Thyroid gland (tissue), 4 donors: ENCODE data around the gene ASH1L.

ENCODE experiments used
- CTCF ChIP-seq, 6 experiments: fragments of 200-600 bp in 3 of 6; fragments of 450-650 bp in 3 of 6; sonication (generic) in 3 of 6; IDR thresholded peaks; one replicate each; pipeline ENCODE4 v1.5.1; 2016 to 2019; ENCODE audit warnings: antibody characterized with exemption in 6 of 6, mild to moderate bottlenecking in 2 of 6, inconsistent platforms in 1 of 6, moderate library complexity in 1 of 6
- POLR2A ChIP-seq, 2 donors: fragments of 450-650 bp; IDR thresholded peaks; one replicate each; pipeline ENCODE4 v1.6.1; 2017; ENCODE audit warnings: antibody characterized with exemption in 2 of 2, mild to moderate bottlenecking in 2 of 2, moderate library complexity in 1 of 2

DNA sequence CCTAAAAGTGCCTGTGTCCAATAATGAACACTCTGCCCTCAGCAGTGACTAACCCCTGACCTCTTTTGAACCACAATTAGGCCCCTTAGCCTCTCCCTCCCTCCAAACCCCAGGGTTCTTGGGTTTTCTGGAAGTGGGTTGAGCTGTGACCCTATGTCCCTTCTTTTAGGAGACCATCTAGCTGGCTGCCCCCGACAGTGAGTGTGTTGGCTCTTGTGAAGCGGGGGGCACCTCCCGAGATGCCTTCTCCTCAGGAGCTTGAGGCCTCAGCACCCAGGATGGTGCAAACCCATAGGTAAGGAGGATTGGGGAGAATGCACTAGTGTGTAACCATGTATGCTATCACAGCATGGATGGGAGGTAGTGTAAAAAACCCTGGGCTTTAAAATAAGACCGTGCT lies 234.6 kb downstream of the ASH1L start:
- no peak for TF ChIP-seq CTCF (IDR thresholded peaks at IDR 0.05)
- no peak for TF ChIP-seq POLR2A (IDR thresholded peaks at IDR 0.05)
